K562 (cell line): ENCODE data around the gene SHISA9. TPM values are rescaled to one million over a fixed set of nuclear protein-coding genes. Genes with fewer than 3 reads are reported as not detected.
A peak's percentile ranks its signal among the peaks of the same experiment; 100 is the strongest.

Source experiments
- ATAC-seq: fragments of 200-7000 bp; cut with Tn5 transposase; 3 replicates; pipeline ENCODE4 v1.9.1; 2020; ENCODE audit warnings: moderate library complexity
- BruUV-seq: library from RNA; stranded (reverse); fragments of 400-500 nt; replicated peaks from 2 replicates; lab custom pipeline; 2021; lab: Mats Ljungman, UMichigan
- CTCF ChIA-PET: fragments of 300-600 bp; formaldehyde crosslinking; extraction: SDS; loops from one replicate; lab custom pipeline; 2021; ENCODE audit warnings: low intra/inter-chr PET ratio; lab: Yijun Ruan, JAX
- POLR2A ChIA-PET: fragments of 300-600, 350-650 bp; sonication (Branson Sonifier 250); formaldehyde crosslinking; extraction: SDS; loops from one replicate; lab custom pipeline; 2021; ENCODE audit warnings: antibody characterized with exemption, inconsistent platforms; lab: Yijun Ruan, JAX
- DNase-seq, 4 experiments: peaks; one replicate each; pipeline versions ENCODE4 v3.0.0 to v3.0.0-alpha.2; 2011 to 2018; ENCODE audit warnings: low spot score in 3 of 4, mixed read lengths in 3 of 4; ENCODE audit errors: extremely low read depth in 1 of 4
- FAIRE-seq: peaks from 2 replicates; lab custom pipeline; 2011; peaks lifted over from hg19 to GRCh38; lab: Jason Lieb, UNC
- H2AFZ ChIP-seq: 2 replicates; pipeline ENCODE4 v1.6.0; 2011; ENCODE audit warnings: low read depth, low read length, control low read depth, inconsistent platforms
- H3K27ac ChIP-seq: fragments of 200-600 bp; 3 replicates; pipeline ENCODE4 v1.8.0; 2011; ENCODE audit warnings: low read depth, mild to moderate bottlenecking, control low read depth, inconsistent platforms, low read length, moderate library complexity, mixed read lengths; ENCODE audit errors: extremely low read depth
- H3K27me3 ChIP-seq, 2 experiments: fragments of 300-600 bp in 1 of 2; 2 replicates in 1 of 2; 3 replicates in 1 of 2; pipeline versions ENCODE4 v1.6.0 to v1.8.0; 2011; ENCODE audit warnings: inconsistent platforms in 2 of 2, low read length in 2 of 2, mild to moderate bottlenecking in 1 of 2, mixed read lengths in 1 of 2, moderate library complexity in 1 of 2; ENCODE audit not compliant: control insufficient read depth in 2 of 2, insufficient read depth in 2 of 2
- H3K36me3 ChIP-seq: fragments of 300-600 bp; 3 replicates; pipeline ENCODE4 v1.8.0; 2011; ENCODE audit warnings: mild to moderate bottlenecking, low read length, inconsistent platforms; ENCODE audit not compliant: control insufficient read depth, insufficient read depth
- H3K4me1 ChIP-seq, 2 experiments: fragments of 200-600 bp in 1 of 2; replicated peaks in 1 of 2; 2 replicates in 1 of 2; 3 replicates in 1 of 2; pipeline versions ENCODE4 v1.5.1 to v1.8.0; 2011; ENCODE audit warnings: inconsistent platforms in 2 of 2, low read length in 2 of 2, mild to moderate bottlenecking in 1 of 2, mixed read lengths in 1 of 2, moderate library complexity in 1 of 2; ENCODE audit not compliant: control insufficient read depth in 2 of 2, insufficient read depth in 2 of 2
- H3K4me2 ChIP-seq: 2 replicates; pipeline ENCODE4 v1.6.1; 2011; ENCODE audit warnings: low read length, control low read depth, inconsistent platforms, mixed read lengths; ENCODE audit not compliant: insufficient read depth
- H3K4me3 ChIP-seq: fragments of 200-600 bp; sonication (generic), shearing (Covaris generic); 2 replicates; pipeline ENCODE4 v1.5.1; 2016; ENCODE audit warnings: control low read depth, inconsistent platforms
- H3K79me2 ChIP-seq: fragments of 200-600 bp; 3 replicates; pipeline ENCODE4 v1.8.0; 2011; ENCODE audit warnings: low read length, inconsistent platforms; ENCODE audit not compliant: control insufficient read depth, insufficient read depth
- H3K9ac ChIP-seq, 2 experiments: 2 replicates each; pipeline versions ENCODE4 v1.6.0 to v1.6.1; 2011; ENCODE audit warnings: low read depth in 2 of 2, low read length in 2 of 2, control low read depth in 1 of 2, inconsistent platforms in 1 of 2, mild to moderate bottlenecking in 1 of 2, mixed read lengths in 1 of 2; ENCODE audit not compliant: insufficient read depth in 1 of 2
- H3K9me1 ChIP-seq: one replicate; pipeline ENCODE4 v1.6.0; 2011; ENCODE audit warnings: inconsistent platforms, mild to moderate bottlenecking, low read length, moderate library complexity; ENCODE audit not compliant: control insufficient read depth, insufficient read depth
- H3K9me3 ChIP-seq: replicated peaks from 2 replicates; pipeline ENCODE4 v1.5.1; 2011; ENCODE audit warnings: low read depth, low read length, inconsistent platforms; ENCODE audit not compliant: control insufficient read depth, insufficient read depth
- H4K20me1 ChIP-seq: replicated peaks from 2 replicates; pipeline ENCODE4 v1.6.1; 2011; ENCODE audit warnings: low read length, inconsistent platforms, mixed read lengths; ENCODE audit not compliant: control insufficient read depth, insufficient read depth
- CGGBP1 ChIP-seq: fragments of 250-450 bp; sonication (Bioruptor Pico); IDR thresholded peaks from 2 replicates; pipeline ENCODE4 v1.9.0; 2021; ENCODE audit warnings: mild to moderate bottlenecking
- CREM ChIP-seq: IDR thresholded peaks from 2 replicates; pipeline ENCODE4 v1.6.1; 2014; ENCODE audit warnings: antibody characterized with exemption, low read depth
- EZH2 ChIP-seq: IDR thresholded peaks from 2 replicates; pipeline ENCODE4 v1.6.1; 2012; ENCODE audit warnings: low read depth, mild to moderate bottlenecking, inconsistent platforms, low read length, borderline replicate concordance
- NCOA6 ChIP-seq: fragments of 450-650 bp; IDR thresholded peaks from 2 replicates; pipeline ENCODE4 v1.6.1; 2017; ENCODE audit warnings: mild to moderate bottlenecking
- PCBP2 ChIP-seq: fragments of 200-400 bp; formaldehyde crosslinking; IDR thresholded peaks from 2 replicates; pipeline ENCODE4 v1.6.1; 2018; ENCODE audit warnings: low read length, low read depth, mild to moderate bottlenecking, moderate library complexity; ENCODE audit not compliant: poor library complexity, severe bottlenecking
- PTRF ChIP-seq: fragments of 450-650 bp; IDR thresholded peaks from 2 replicates; pipeline ENCODE4 v1.6.1; 2016; ENCODE audit warnings: mild to moderate bottlenecking, missing genetic modification characterization, missing compliant biosample characterization
- SIRT6 ChIP-seq: IDR thresholded peaks from one replicate; pipeline ENCODE4 v1.6.1; 2012; ENCODE audit warnings: low read depth, mild to moderate bottlenecking, control low read depth, inconsistent platforms, low read length, moderate library complexity
- SNRNP70 ChIP-seq: fragments of 200-400 bp; formaldehyde crosslinking; optimal IDR thresholded peaks from 2 replicates; pipeline ENCODE3; 2017; ENCODE audit warnings: low read depth, low read length
- ZFP36 ChIP-seq: fragments of 150-350 bp; IDR thresholded peaks from 2 replicates; pipeline ENCODE4 v1.6.1; 2018; ENCODE audit warnings: low read length, low read depth; ENCODE audit not compliant: partially characterized antibody
- ZNF384 ChIP-seq: IDR thresholded peaks from 2 replicates; pipeline ENCODE4 v1.6.1; 2012; ENCODE audit warnings: low read depth, low read length, improper control_type of control experiment
- ZNF707 ChIP-seq: fragments of 250-450 bp; sonication (Bioruptor Pico); conservative IDR thresholded peaks from 2 replicates; pipeline ENCODE4 v1.8.0; 2022; ENCODE audit warnings: inconsistent platforms, mild to moderate bottlenecking, moderate library complexity
- WGBS: fragments of 100-300 bp; shearing (Covaris generic); methylation state at CpG from one replicate; pipeline ENCODE4 v1.1.6; 2016; ENCODE audit warnings: low coverage, mixed read lengths; ENCODE audit not compliant: insufficient coverage; ENCODE audit errors: missing lambda C conversion rate; 5-methylcytosine and 5-hydroxymethylcytosine counted together
- in situ Hi-C: fragments of 300-500 bp; cut with MboI; formaldehyde crosslinking; loops from 4 replicates; pipeline ENCODE4 v1.15.0; 2018; ENCODE audit warnings: inconsistent platforms, mixed read lengths
- intact Hi-C: fragments of 100-400 bp; cut with micrococcal nuclease; formaldehyde crosslinking; loops from 2 replicates; pipeline ENCODE4 v1.14.2; 2022
- polyA plus RNA-seq, 8 experiments: library from polyadenylated mRNA; depleted of rRNA in 4 of 8; stranded (reverse) in 5 of 8; unstranded in 3 of 8; fragments of >200 nt; fragmentation: Nextera tagmentation in 2 of 8; fragmentation: Illumina TruSeq in 1 of 8; extraction: Ambion mirVana in 2 of 8; extraction: Trizol in 1 of 8; gene quantifications; 2 replicates each; pipeline versions ENCODE4 v1.2.1 to v1.2.3, GENCODE V29; 2011 to 2014; ENCODE audit warnings: inconsistent platforms in 1 of 8, missing spikeins in 1 of 8
- total RNA-seq, 7 experiments: library from RNA; depleted of rRNA in 6 of 7; stranded (reverse); fragments of >200 nt in 6 of 7; fragmentation: Illumina TruSeq in 2 of 7; extraction: Trizol in 2 of 7; gene quantifications; 2 replicates each; pipeline versions ENCODE4 v1.2.1 to v1.2.3, GENCODE V29; 2011 to 2021; ENCODE audit warnings: low replicate concordance in 1 of 7

Gene SHISA9
- total and polyA plus RNA-seq, 9 of the 15 experiments (the other 6 are each of a cell fraction or from before 2014, with no cell fraction given), result under 0.01 to 0.16 (median 0.01) TPM; not detected in 6

DNA sequence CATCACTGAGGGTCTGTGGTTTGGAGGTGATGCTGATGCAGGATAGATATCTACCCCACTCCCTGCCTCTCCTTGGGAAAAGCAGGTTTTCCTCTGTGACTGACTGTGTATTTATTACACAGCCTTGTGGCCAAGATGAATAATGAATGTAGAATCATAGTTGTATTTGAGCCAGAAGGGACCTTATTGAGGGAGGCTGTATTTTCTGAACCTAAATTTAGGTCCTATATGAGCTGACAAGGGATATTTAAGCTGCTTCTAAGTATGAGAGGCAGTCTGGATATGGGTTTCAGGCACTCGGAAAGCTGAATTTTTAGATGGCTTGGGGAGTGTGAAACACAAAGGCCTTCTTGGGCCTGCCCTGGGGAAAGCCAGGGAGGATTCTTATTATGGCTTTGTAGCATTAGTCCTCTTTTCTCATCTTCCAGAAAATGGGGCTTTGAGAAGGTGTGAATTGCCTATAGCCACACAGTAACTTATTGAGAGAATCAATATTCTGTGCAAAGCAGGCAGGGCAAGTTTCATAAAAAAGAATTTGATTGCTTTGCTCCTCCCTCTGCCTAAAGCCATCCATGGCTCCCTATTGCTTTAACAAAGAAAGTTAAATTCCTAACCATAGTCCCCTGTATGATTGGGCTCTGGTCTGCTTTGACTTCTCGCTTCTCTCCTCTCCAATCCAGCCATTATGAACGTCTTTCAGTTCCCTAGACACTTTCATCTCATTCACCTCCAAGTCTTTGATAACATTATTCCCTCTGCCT, 144.8 kb downstream of the SHISA9 start (continued):
- TF ChIP-seq ZFP36 (peak; percentile 25), NCOA6 (no peak)

- 0% methylated on average over 1 of the region's 1 CpG for WGBS
Measured at GRCh38 chr16:13047276-13047675, 145.9 kb downstream of the SHISA9 start.

GRCh38 chr16:13049688-13050087, 148.3 kb downstream of the SHISA9 start:
- POLR2A ChIA-PET, result no interaction called here
- CTCF ChIA-PET, result no interaction called here
- Histone ChIP-seq H3K36me3 (no peaks in the 10 kb centered on the region), H3K27ac (no peak overlapping the region), H3K9ac (no peak overlapping the region), H3K27me3 (no peaks in the 10 kb centered on the region), H2AFZ (no peak overlapping the region), H3K4me3 (no peak overlapping the region), H3K9me1 (no peaks in the 10 kb centered on the region), H3K4me2 (no peak overlapping the region), H3K4me1 (no peaks in the 10 kb centered on the region), H4K20me1 (no peaks in the 10 kb centered on the region), H3K79me2 (no peaks in the 10 kb centered on the region), H3K9me3 (no peaks in the 10 kb centered on the region)
- BruUV-seq, result no TSS peak
- DNase-seq, result no peak
- 0% methylated on average over 2 of the region's 3 CpGs for WGBS
- intact Hi-C loops (no loop called here), in situ Hi-C loops (no loop called here)
- FAIRE-seq, result no peak
- TF ChIP-seq ZNF707 (CRISPR knock-in tag), result peak; percentile 83
- no peak for TF ChIP-seq CREM
- TF ChIP-seq PTRF (tag), result no peak
- no peak for TF ChIP-seq PCBP2
- TF ChIP-seq EZH2, result no peak
- TF ChIP-seq SNRNP70, result no peak
- TF ChIP-seq CGGBP1 (CRISPR knock-in tag), result no peak
- ATAC-seq, result no peak

More at GRCh38 chr16:13047276-13047675, 145.9 kb downstream of the SHISA9 start:
- Histone ChIP-seq H3K27me3 (no peaks in the 10 kb centered on the region), H3K9ac (no peak overlapping the region), H3K27ac (no peak overlapping the region), H3K36me3 (no peaks in the 10 kb centered on the region), H3K4me1 (no peaks in the 10 kb centered on the region), H3K9me1 (no peaks in the 10 kb centered on the region), H4K20me1 (no peaks in the 10 kb centered on the region), H3K9me3 (no peaks in the 10 kb centered on the region), H3K4me3 (no peak overlapping the region), H3K4me2 (no peak overlapping the region), H2AFZ (no peak overlapping the region), H3K79me2 (no peaks in the 10 kb centered on the region)
- DNase-seq, result no peak
- in situ Hi-C loops (no loop called here), intact Hi-C loops (no loop called here)
- TF ChIP-seq SIRT6 (no peak), ZNF384 (no peak)
- BruUV-seq, result no TSS peak
- ChIA-PET POLR2A (no interaction called here), CTCF (no interaction called here)
- no peak for FAIRE-seq
- ATAC-seq, result no peak
